ENCODE measurements around the gene BATF3. TPM values are rescaled to one million over a fixed set of nuclear protein-coding genes. Genes with fewer than 3 reads are reported as not detected.

BATF3 gene
- total RNA-seq, 4 donors from 2014 or later: 0.74 to 2.1 (median 0.84) TPM; not detected in 1

DNA sequence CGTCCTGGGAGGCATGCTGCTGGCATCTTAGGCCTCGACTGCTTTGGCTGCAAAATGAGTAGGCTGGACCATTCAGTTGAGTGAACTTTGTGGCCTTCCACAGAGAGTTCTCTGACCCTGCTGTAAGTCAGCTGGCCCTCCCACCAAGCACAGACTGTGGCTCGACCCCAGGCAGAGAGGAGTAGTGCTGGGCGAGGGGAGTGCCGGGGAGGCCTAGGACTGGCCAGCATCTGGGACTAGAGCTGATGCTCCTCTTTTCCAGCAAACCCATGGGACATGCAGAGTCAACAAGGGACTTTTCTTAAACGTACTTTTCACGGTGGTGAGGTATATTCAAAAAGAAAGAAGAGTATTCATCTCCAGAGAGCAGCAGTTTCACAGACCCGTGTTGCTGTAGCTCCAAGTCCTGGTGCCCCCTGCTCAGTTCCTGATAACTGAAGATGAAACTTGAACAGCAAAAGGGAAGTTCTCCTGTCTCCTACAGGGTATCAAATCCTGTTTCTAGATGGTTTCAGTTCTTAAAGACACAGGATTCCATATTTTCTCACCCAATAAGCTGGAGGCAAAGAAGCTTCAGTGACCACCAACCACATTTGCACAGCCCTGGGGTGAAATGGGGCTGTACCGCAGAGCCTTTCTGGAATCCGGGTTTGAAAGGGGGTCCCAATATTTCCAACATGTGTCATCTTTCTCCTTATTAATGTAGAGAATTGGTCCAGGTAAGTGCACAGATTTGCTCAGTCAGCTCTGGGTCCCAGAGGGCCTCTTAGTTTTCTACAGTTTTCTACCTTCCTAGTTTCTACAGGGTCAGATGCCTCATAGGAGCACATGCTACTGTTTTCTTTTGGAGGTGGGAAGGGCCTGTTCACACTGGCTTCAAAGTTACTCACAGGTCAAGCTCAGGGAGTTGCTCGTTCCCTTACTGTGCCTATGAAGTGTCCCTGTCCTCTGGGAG, 20.9 kb downstream of the BATF3 start:
- TF ChIP-seq, protein P1, sequence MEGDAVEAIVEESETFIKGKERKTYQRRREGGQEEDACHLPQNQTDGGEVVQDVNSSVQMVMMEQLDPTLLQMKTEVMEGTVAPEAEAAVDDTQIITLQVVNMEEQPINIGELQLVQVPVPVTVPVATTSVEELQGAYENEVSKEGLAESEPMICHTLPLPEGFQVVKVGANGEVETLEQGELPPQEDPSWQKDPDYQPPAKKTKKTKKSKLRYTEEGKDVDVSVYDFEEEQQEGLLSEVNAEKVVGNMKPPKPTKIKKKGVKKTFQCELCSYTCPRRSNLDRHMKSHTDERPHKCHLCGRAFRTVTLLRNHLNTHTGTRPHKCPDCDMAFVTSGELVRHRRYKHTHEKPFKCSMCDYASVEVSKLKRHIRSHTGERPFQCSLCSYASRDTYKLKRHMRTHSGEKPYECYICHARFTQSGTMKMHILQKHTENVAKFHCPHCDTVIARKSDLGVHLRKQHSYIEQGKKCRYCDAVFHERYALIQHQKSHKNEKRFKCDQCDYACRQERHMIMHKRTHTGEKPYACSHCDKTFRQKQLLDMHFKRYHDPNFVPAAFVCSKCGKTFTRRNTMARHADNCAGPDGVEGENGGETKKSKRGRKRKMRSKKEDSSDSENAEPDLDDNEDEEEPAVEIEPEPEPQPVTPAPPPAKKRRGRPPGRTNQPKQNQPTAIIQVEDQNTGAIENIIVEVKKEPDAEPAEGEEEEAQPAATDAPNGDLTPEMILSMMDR (IDR thresholded peaks at IDR 0.05): no peak
- no peak for TF ChIP-seq POLR2A (IDR thresholded peaks at IDR 0.05)
- DNase-seq (ENCODE audit: low spot score in 2 of 2): no peak
- no peak overlapping the region for H3K4me3 ChIP-seq (ENCODE audit: low read depth, poor library complexity, severe bottlenecking)
- intact Hi-C loops (cut with DNase I; ENCODE audit: low total_unique reads): no loop called here
- 70 to 72% methylated on average over 11 of the region's 11 CpGs for WGBS, 2 donors

DNA sequence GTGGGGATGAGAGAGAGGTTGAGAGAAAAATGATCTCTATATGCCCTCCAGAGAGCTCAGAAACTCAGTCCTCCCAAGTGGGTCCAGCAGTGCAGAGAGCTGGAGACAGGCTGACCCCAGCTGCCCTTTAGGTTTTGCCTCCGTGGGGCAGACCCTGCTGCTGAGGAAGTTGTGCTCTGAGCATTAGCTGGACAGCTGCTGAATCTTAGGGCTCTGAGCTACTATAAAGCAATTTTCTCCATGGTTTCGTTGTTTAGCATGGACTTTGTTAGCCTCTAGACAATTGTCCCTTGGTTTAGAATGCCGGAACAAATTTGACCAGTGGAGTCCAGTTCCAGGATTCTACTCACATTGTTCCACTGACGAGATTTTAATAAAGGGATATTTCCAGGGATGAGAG, 22.1 kb downstream of the BATF3 start:
- WGBS, 2 donors: 72 to 89% methylated on average over 4 of the region's 4 CpGs
- H3K4me3 ChIP-seq (ENCODE audit: low read depth, poor library complexity, severe bottlenecking): no peak overlapping the region
- DNase-seq (ENCODE audit: low spot score in 2 of 2): no peak
- TF ChIP-seq, protein P1 (IDR thresholded peaks at IDR 0.05): no peak
- no peak for TF ChIP-seq POLR2A (IDR thresholded peaks at IDR 0.05)
- intact Hi-C loops (cut with DNase I; ENCODE audit: low total_unique reads): no loop called here

DNA sequence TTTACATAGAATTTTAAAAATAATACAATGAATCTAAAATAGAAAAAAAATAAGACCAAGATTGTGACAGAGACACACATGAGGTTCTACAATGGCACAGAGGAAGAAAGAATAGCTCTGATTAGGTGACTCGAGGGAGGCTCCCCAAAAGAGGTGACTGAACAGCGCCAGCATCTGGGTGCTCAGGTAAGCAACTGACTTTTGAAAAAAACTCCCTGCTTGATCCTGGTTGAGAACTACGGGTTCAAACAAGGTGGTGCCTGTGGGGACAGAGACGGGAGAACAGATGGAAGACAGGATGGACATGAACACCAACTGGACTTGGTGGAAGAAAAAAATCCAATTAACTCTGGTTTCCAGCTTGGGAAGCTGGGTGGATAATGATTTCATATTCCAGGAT, 22.5 kb downstream of the BATF3 start:
- no peak overlapping the region for H3K4me3 ChIP-seq (ENCODE audit: low read depth, poor library complexity, severe bottlenecking)
- WGBS, 2 donors: 71 to 83% methylated on average over 4 of the region's 4 CpGs
- DNase-seq (ENCODE audit: low spot score in 2 of 2): no peak
- intact Hi-C loops (cut with DNase I; ENCODE audit: low total_unique reads): no loop called here
- TF ChIP-seq POLR2A (IDR thresholded peaks at IDR 0.05): no peak
- TF ChIP-seq, protein P1 (IDR thresholded peaks at IDR 0.05): no peak

DNA sequence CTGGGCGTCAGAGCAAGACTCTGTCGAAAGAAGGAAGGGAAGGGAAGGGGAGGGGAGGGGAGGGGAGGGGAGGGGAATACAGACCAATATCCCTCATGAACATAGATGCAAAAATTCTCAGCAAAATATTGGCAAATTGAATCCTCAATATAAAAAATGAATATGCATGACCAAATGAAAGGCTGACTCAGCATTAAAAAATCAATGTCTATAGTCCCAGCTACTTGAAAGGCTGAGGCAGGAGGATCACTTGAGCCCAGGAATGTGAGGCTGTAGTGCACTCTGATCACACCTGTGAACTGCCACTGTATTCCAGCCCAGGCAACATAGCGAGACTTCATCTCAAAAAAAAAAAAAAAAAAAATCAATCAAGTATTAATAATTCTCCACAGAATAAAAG, 24.0 kb downstream of the BATF3 start:
- intact Hi-C loops (cut with DNase I; ENCODE audit: low total_unique reads): no loop called here
- no peak overlapping the region for H3K4me3 ChIP-seq (ENCODE audit: low read depth, poor library complexity, severe bottlenecking)
- TF ChIP-seq, protein P1 (IDR thresholded peaks at IDR 0.05): no peak
- TF ChIP-seq POLR2A (IDR thresholded peaks at IDR 0.05): no peak
- no peak for DNase-seq (ENCODE audit: low spot score in 2 of 2)
- 89 to 90% methylated on average over 3 of the region's 3 CpGs for WGBS, 2 donors

DNA sequence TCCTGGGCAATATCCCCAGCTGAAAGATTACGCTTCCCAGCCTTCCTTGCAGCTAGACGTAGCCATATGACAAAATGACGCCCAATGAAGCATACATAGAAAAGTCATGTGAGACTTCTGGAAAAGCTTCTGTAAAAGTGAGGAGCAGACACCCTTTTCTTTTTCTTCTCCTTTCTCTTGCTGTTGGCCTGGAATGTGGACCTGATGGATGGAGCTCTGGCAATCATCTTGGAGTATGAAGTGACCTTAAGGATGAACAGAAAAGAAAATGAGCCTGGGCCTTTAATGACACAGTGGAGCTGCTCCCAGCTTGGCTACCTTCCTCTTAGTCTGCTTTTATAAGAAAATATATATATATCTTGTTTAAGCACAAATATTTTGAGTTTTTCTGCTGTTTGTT, 24.8 kb downstream of the BATF3 start:
- intact Hi-C loops (cut with DNase I; ENCODE audit: low total_unique reads): no loop called here
- no peak for DNase-seq (ENCODE audit: low spot score in 2 of 2)
- H3K4me3 ChIP-seq (ENCODE audit: low read depth, poor library complexity, severe bottlenecking): no peak overlapping the region
- no peak for TF ChIP-seq POLR2A (IDR thresholded peaks at IDR 0.05)
- TF ChIP-seq, protein P1 (IDR thresholded peaks at IDR 0.05): no peak
- 99% methylated on average over 3 of the region's 3 CpGs for WGBS, 2 donors
